Prostate gland (tissue), 2 donors: ENCODE data around the gene ZBTB9. TPM values are rescaled to one million over a fixed set of nuclear protein-coding genes. Genes with fewer than 3 reads are reported as not detected.

Experiments
- DNase-seq: peaks from one replicate; pipeline ENCODE4 v3.0.0-alpha.2; 2019; ENCODE audit warnings: low spot score
- H3K27ac ChIP-seq, 2 donors: fragments of 200-600 bp; sonication (generic); 2 replicates each; pipeline ENCODE4 v1.5.1; 2017 to 2019
- H3K27me3 ChIP-seq: fragments of 200-600 bp; sonication (generic); replicated peaks from 2 replicates; pipeline ENCODE4 v1.5.1; 2019; ENCODE audit not compliant: insufficient read depth
- H3K36me3 ChIP-seq, 2 donors: fragments of 200-600 bp; sonication (generic); 1 replicate in 1 of 2; 2 replicates in 1 of 2; pipeline versions ENCODE4 v1.5.1 to v1.8.1; 2017 to 2019
- H3K4me1 ChIP-seq: fragments of 200-600 bp; sonication (generic); replicated peaks from 2 replicates; pipeline ENCODE4 v1.5.1; 2019
- H3K4me3 ChIP-seq, 2 donors: fragments of 200-600 bp; sonication (generic); 2 replicates each; pipeline ENCODE4 v1.5.1; 2017 to 2019
- H3K9me3 ChIP-seq: fragments of 200-600 bp; sonication (generic); 2 replicates; pipeline ENCODE4 v1.5.1; 2017
- CTCF ChIP-seq, 4 experiments: fragments of 200-600 bp in 2 of 4; fragments of 450-650 bp in 2 of 4; sonication (generic) in 2 of 4; IDR thresholded peaks; 1 replicate in 3 of 4; 2 replicates in 1 of 4; pipeline ENCODE4 v1.5.1; 2016 to 2019; ENCODE audit warnings: antibody characterized with exemption in 4 of 4, mild to moderate bottlenecking in 2 of 4, moderate library complexity in 2 of 4
- POLR2A ChIP-seq: fragments of 450-650 bp; IDR thresholded peaks from one replicate; pipeline ENCODE4 v1.6.1; 2016; ENCODE audit warnings: antibody characterized with exemption, mild to moderate bottlenecking
- POLR2AphosphoS5 ChIP-seq: sonication (generic); formaldehyde crosslinking; IDR thresholded peaks from one replicate; pipeline ENCODE4 v1.6.1; 2017; ENCODE audit warnings: antibody characterized with exemption
- WGBS: methylation state at CpG from one replicate; pipeline ENCODE4 v1.1.5; 2018; 5-methylcytosine and 5-hydroxymethylcytosine counted together
- intact Hi-C: fragments of 100-400 bp; cut with DNase I; formaldehyde crosslinking; loops from one replicate; pipeline ENCODE4 v1.14.2; 2022
- total RNA-seq, 2 donors: library from RNA; depleted of rRNA; stranded (reverse); fragments of >200 nt; gene quantifications; one replicate each; pipeline ENCODE4 v1.1.0, GENCODE V29; 2016

Gene ZBTB9
- total RNA-seq, 2 donors from 2014 or later: 3.5 to 8.9 TPM

- 86% methylated on average over 4 of the region's 4 CpGs for WGBS
- Histone ChIP-seq H3K27me3 (no peaks in the 10 kb centered on the region), H3K4me1 (no peaks in the 10 kb centered on the region), H3K27ac (no peak overlapping the region), H3K4me3 (no peak overlapping the region), H3K9me3 (no peaks in the 10 kb centered on the region), H3K36me3 (peaks cover 2 to 9% of the 10 kb centered on the region in 2 donors)
- intact Hi-C loops: loop anchor here (10.0 kb wide), 1 partner anchor 140 kb away; no protein-coding TSS in a partner anchor
- TF ChIP-seq POLR2AphosphoS5: no peak
- TF ChIP-seq CTCF (IDR thresholded peaks at IDR 0.05): no peak
- no peak for TF ChIP-seq POLR2A
- no peak for DNase-seq
These were observed 19.4 kb upstream of the ZBTB9 start for GRCh38 chr6:33434961-33435360.

- intact Hi-C loops: loop anchor here (10.0 kb wide), 1 partner anchor 137 kb away; no protein-coding TSS in a partner anchor
- 91% methylated on average over 18 of the region's 18 CpGs for WGBS
These were observed 16.7 kb upstream of the ZBTB9 start for GRCh38 chr6:33437666-33438065.

GRCh38 chr6:33438978-33439594 lies 15.3 kb upstream of the ZBTB9 start:
- no peak for DNase-seq
- intact Hi-C loops: loop anchor here (10.0 kb wide), 1 partner anchor 136 kb away; no protein-coding TSS in a partner anchor
- no peak overlapping the region for H3K4me3 ChIP-seq
- no peaks in the 10 kb centered on the region for H3K27me3 ChIP-seq
- TF ChIP-seq POLR2A: no peak
- TF ChIP-seq POLR2AphosphoS5: no peak
- TF ChIP-seq CTCF (IDR thresholded peaks at IDR 0.05): no peak
- H3K36me3 ChIP-seq: peaks cover 2 to 9% of the 10 kb centered on the region in 2 donors
- H3K4me1 ChIP-seq: no peaks in the 10 kb centered on the region
- H3K27ac ChIP-seq: no peak overlapping the region
- 96% methylated on average over 3 of the region's 3 CpGs for WGBS
- H3K9me3 ChIP-seq: no peaks in the 10 kb centered on the region

More at GRCh38 chr6:33437666-33438065, 16.7 kb upstream of the ZBTB9 start:
- no peak for TF ChIP-seq POLR2A
- TF ChIP-seq CTCF (IDR thresholded peaks at IDR 0.05): no peak
- no peak for TF ChIP-seq POLR2AphosphoS5
- no peak overlapping the region for H3K27ac ChIP-seq
- H3K9me3 ChIP-seq: no peaks in the 10 kb centered on the region
- DNase-seq: no peak
- H3K27me3 ChIP-seq: no peaks in the 10 kb centered on the region
- H3K4me1 ChIP-seq: no peaks in the 10 kb centered on the region
- H3K36me3 ChIP-seq: peaks cover 2 to 9% of the 10 kb centered on the region in 2 donors
- no peak overlapping the region for H3K4me3 ChIP-seq

GRCh38 chr6:33439956-33440648 lies 14.3 kb upstream of the ZBTB9 start:
- Histone ChIP-seq H3K4me3 (no peak overlapping the region), H3K36me3 (peaks cover 2 to 9% of the 10 kb centered on the region in 2 donors), H3K9me3 (no peaks in the 10 kb centered on the region), H3K27ac (no peak overlapping the region), H3K27me3 (no peaks in the 10 kb centered on the region), H3K4me1 (no peaks in the 10 kb centered on the region)
- intact Hi-C loops: loop anchor here (10.0 kb wide), 1 partner anchor 135 kb away; no protein-coding TSS in a partner anchor
- DNase-seq: no peak
- WGBS: 73% methylated on average over 9 of the region's 9 CpGs
- no peak for TF ChIP-seq POLR2AphosphoS5
- TF ChIP-seq POLR2A: no peak
- no peak for TF ChIP-seq CTCF (IDR thresholded peaks at IDR 0.05)
